Breast epithelium (tissue), 3 donors: ENCODE measurements around the gene NEURL3.

Source experiments
- POLR2A ChIP-seq: fragments of 450-650 bp; IDR thresholded peaks from one replicate; pipeline ENCODE4 v1.6.1; 2016; ENCODE audit warnings: antibody characterized with exemption, mild to moderate bottlenecking, moderate library complexity
- POLR2AphosphoS5 ChIP-seq, 3 donors: sonication (generic); formaldehyde crosslinking; IDR thresholded peaks; one replicate each; pipeline ENCODE4 v1.6.1; 2017; ENCODE audit warnings: antibody characterized with exemption in 3 of 3
- TF ChIP-seq, protein P1 (sequence below), 3 donors: fragments of 450-650 bp; IDR thresholded peaks; one replicate each; pipeline ENCODE4 v1.5.1; 2016 to 2017; ENCODE audit warnings: antibody characterized with exemption in 3 of 3, mild to moderate bottlenecking in 3 of 3, moderate library complexity in 3 of 3

DNA sequence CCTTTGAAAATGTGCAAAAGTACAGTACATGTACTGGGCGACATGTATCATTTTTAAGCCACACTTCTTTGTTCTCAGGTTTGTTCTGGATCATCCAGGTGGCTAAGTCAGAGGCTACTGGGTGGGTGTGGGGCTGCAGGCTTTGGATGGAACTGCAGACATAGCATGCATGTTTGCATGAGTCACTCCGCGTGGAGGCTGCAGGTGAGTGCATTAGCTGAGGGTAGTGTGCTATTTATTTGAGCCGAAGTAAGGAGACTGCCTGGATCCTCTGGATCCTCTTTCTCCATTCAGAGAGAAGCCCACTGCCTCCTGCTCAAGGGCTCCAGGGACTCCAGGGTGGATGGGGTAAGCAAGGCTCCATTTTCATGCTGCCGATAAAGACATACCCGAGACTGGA, 9.4 kb upstream of the NEURL3 start:
- TF ChIP-seq, protein P1, sequence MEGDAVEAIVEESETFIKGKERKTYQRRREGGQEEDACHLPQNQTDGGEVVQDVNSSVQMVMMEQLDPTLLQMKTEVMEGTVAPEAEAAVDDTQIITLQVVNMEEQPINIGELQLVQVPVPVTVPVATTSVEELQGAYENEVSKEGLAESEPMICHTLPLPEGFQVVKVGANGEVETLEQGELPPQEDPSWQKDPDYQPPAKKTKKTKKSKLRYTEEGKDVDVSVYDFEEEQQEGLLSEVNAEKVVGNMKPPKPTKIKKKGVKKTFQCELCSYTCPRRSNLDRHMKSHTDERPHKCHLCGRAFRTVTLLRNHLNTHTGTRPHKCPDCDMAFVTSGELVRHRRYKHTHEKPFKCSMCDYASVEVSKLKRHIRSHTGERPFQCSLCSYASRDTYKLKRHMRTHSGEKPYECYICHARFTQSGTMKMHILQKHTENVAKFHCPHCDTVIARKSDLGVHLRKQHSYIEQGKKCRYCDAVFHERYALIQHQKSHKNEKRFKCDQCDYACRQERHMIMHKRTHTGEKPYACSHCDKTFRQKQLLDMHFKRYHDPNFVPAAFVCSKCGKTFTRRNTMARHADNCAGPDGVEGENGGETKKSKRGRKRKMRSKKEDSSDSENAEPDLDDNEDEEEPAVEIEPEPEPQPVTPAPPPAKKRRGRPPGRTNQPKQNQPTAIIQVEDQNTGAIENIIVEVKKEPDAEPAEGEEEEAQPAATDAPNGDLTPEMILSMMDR (IDR thresholded peaks at IDR 0.05), result no peak
- no peak for TF ChIP-seq POLR2AphosphoS5 (IDR thresholded peaks at IDR 0.05)
- no peak for TF ChIP-seq POLR2A
